BE2C (cell line): ENCODE results near the gene TMEM60. TPM values are rescaled to one million over a fixed set of nuclear protein-coding genes. Genes with fewer than 3 reads are reported as not detected.

ENCODE experiments used
- DNase-seq: peaks from one replicate; pipeline ENCODE4 v3.0.0-alpha.2; 2020
- H3K27me3 ChIP-seq: fragments of 250-450 bp; sonication (Bioruptor Pico); 2 replicates; pipeline ENCODE4 v1.5.1; 2020; ENCODE audit warnings: mild to moderate bottlenecking
- H3K36me3 ChIP-seq: fragments of 250-450 bp; sonication (Bioruptor Pico); 2 replicates; pipeline ENCODE4 v1.5.1; 2020; ENCODE audit warnings: mild to moderate bottlenecking
- H3K4me1 ChIP-seq: fragments of 250-450 bp; sonication (Bioruptor Pico); 2 replicates; pipeline ENCODE4 v1.5.1; 2020
- H3K4me3 ChIP-seq: 2 replicates; pipeline ENCODE4 v1.5.1; 2011; ENCODE audit warnings: low read depth, low read length
- H3K9me3 ChIP-seq: fragments of 250-450 bp; sonication (Bioruptor Pico); 2 replicates; pipeline ENCODE4 v1.5.1; 2020
- CTCF ChIP-seq: IDR thresholded peaks from 2 replicates; pipeline ENCODE4 v1.5.1; 2012; ENCODE audit warnings: mild to moderate bottlenecking, low read depth, low read length
- polyA plus RNA-seq: library from polyadenylated mRNA; unstranded; fragments of >200 nt; gene quantifications from one replicate; pipeline ENCODE4 v1.2.1, GENCODE V29; 2012; ENCODE audit warnings: low read depth, missing spikeins; ENCODE audit not compliant: insufficient read length, insufficient read depth

The TMEM60 gene
- 9.2 TPM for polyA plus RNA-seq

- peak; percentile 99 for DNase-seq
- no peaks in the 10 kb centered on the region; the same call in none of the 2 replicates for H3K36me3 ChIP-seq
- H3K4me1 ChIP-seq: no peaks in the 10 kb centered on the region; the same call in none of the 2 replicates
- TF ChIP-seq CTCF: peak; percentile 56
- no peaks in the 10 kb centered on the region for H3K27me3 ChIP-seq
- no peaks in the 10 kb centered on the region for H3K9me3 ChIP-seq
- peak within 1 kb of the TSS; percentile 89 for H3K4me3 ChIP-seq
Observed at GRCh38 chr7:77798394-77799077, at the start of gene TMEM60, which contains the start of gene PHTF2. TMEM60 (minus strand) TSS chr7:77798434; CDS start chr7:77794373, 4,061 bp downstream. PHTF2 (plus strand) TSS chr7:77798773.

- H3K9me3 ChIP-seq: no peaks in the 10 kb centered on the region
- no peaks in the 10 kb centered on the region for H3K36me3 ChIP-seq
- TF ChIP-seq CTCF: no peak
- H3K27me3 ChIP-seq: no peaks in the 10 kb centered on the region
- no peaks in the 10 kb centered on the region; the same call in 1 of the 2 replicates for H3K4me1 ChIP-seq
- no peak overlapping the region for H3K4me3 ChIP-seq
- DNase-seq: no peak
Observed at GRCh38 chr7:77846317-77847092, 48.3 kb upstream of the TMEM60 start.

- no peaks in the 10 kb centered on the region for H3K9me3 ChIP-seq
- no peak overlapping the region for H3K4me3 ChIP-seq
- H3K27me3 ChIP-seq: no peaks in the 10 kb centered on the region
- no peaks in the 10 kb centered on the region; the same call in 1 of the 2 replicates for H3K4me1 ChIP-seq
- no peak for TF ChIP-seq CTCF
- DNase-seq: no peak
- H3K36me3 ChIP-seq: no peaks in the 10 kb centered on the region
Observed at GRCh38 chr7:77843194-77843593, 45.0 kb upstream of the TMEM60 start.

- Histone ChIP-seq H3K4me1 (no peaks in the 10 kb centered on the region; the same call in 1 of the 2 replicates), H3K9me3 (no peaks in the 10 kb centered on the region), H3K4me3 (no peak overlapping the region), H3K27me3 (no peaks in the 10 kb centered on the region), H3K36me3 (no peaks in the 10 kb centered on the region; the same call in 1 of the 2 replicates)
- no peak for DNase-seq
- TF ChIP-seq CTCF: no peak
Observed at GRCh38 chr7:77839919-77840318, 41.7 kb upstream of the TMEM60 start.

GRCh38 chr7:77838929-77839491, 40.8 kb upstream of the TMEM60 start:
- no peaks in the 10 kb centered on the region for H3K27me3 ChIP-seq
- no peaks in the 10 kb centered on the region; the same call in 1 of the 2 replicates for H3K36me3 ChIP-seq
- H3K9me3 ChIP-seq: no peaks in the 10 kb centered on the region
- no peak overlapping the region for H3K4me3 ChIP-seq
- DNase-seq: no peak
- TF ChIP-seq CTCF: no peak
- no peaks in the 10 kb centered on the region; the same call in 1 of the 2 replicates for H3K4me1 ChIP-seq
